Erythroblast (primary cell): ENCODE measurements around the gene BAZ1A.

ENCODE experiments used
- GATA1 ChIP-seq: IDR thresholded peaks from 2 replicates; pipeline ENCODE4 v1.6.1; 2011; ENCODE audit warnings: low read depth, mild to moderate bottlenecking, control low read depth, low read length, moderate library complexity
- POLR2A ChIP-seq: IDR thresholded peaks from 2 replicates; pipeline ENCODE4 v1.6.1; 2011; ENCODE audit warnings: mild to moderate bottlenecking, low read length

DNA sequence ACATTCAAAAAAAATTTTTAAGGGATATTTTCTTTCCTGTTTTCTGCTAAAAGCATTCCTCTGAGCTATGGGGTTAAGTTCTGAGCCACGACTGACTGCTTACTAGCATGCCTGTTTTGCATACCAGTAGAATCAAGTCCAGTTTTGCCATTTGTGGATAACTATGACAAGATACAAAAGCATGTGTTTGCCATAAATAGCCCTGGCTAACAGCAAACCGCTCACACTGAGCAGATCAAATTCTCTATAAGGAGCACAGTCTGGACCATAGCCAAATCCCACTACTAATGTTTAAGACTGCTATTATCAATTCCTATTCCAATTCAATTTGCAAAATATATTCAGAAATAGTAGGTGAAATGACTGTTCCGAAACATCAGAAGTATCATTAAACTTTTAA is 164.0 kb downstream of the BAZ1A start:
- no peak for TF ChIP-seq POLR2A
- TF ChIP-seq GATA1, result no peak
